Kidney (tissue), 14 donors: ENCODE results near the gene PPIL1. TPM values are rescaled to one million over a fixed set of nuclear protein-coding genes. Genes with fewer than 3 reads are reported as not detected.

Experiments used
- DNase-seq, 5 donors: peaks; one replicate each; pipeline ENCODE4 v3.0.0-alpha.2; 2013 to 2020
- FAIRE-seq: peaks from 2 replicates; lab custom pipeline; 2012; peaks lifted over from hg19 to GRCh38; lab: Jason Lieb, UNC
- H3K27ac ChIP-seq, 2 donors: one replicate each; pipeline ENCODE4 v1.7.0; 2013; ENCODE audit warnings: low read depth in 2 of 2, low read length in 2 of 2, inconsistent platforms in 1 of 2
- H3K27me3 ChIP-seq: one replicate; pipeline ENCODE4 v1.7.1; 2013; ENCODE audit warnings: low read length, inconsistent platforms; ENCODE audit not compliant: control insufficient read depth, insufficient read depth
- H3K36me3 ChIP-seq, 3 donors: one replicate each; pipeline versions ENCODE4 v1.7.0 to v1.7.1; 2013; ENCODE audit warnings: low read length in 3 of 3, control low read depth in 1 of 3, inconsistent platforms in 1 of 3; ENCODE audit not compliant: insufficient read depth in 3 of 3, control insufficient read depth in 2 of 3
- H3K4me1 ChIP-seq, 3 donors: one replicate each; pipeline versions ENCODE4 v1.7.0 to v1.7.1; 2013; ENCODE audit warnings: low read length in 3 of 3, inconsistent platforms in 1 of 3, low read depth in 1 of 3; ENCODE audit not compliant: control insufficient read depth in 2 of 3, insufficient read depth in 2 of 3
- H3K4me3 ChIP-seq, 3 donors: one replicate each; pipeline versions ENCODE4 v1.7.0 to v1.8.1; 2013; ENCODE audit warnings: low read length in 3 of 3, control low read depth in 1 of 3, inconsistent platforms in 1 of 3
- H3K9ac ChIP-seq, 3 donors: one replicate each; pipeline versions ENCODE4 v1.7.0 to v1.7.1; 2013; ENCODE audit warnings: low read length in 3 of 3, control low read depth in 1 of 3, inconsistent platforms in 1 of 3
- H3K9me3 ChIP-seq, 3 donors: one replicate each; pipeline versions ENCODE4 v1.7.0 to v1.7.1; 2013; ENCODE audit warnings: low read length in 3 of 3, control low read depth in 1 of 3, inconsistent platforms in 1 of 3; ENCODE audit not compliant: control insufficient read depth in 2 of 3, insufficient read depth in 1 of 3
- CTCF ChIP-seq: IDR thresholded peaks from 3 replicates; pipeline ENCODE4 v1.5.1; 2012; ENCODE audit warnings: mild to moderate bottlenecking, moderate library complexity, borderline replicate concordance; ENCODE audit not compliant: insufficient read depth; ENCODE audit errors: extremely low read depth
- intact Hi-C: fragments of 100-400 bp; cut with DNase I; formaldehyde crosslinking; loops from one replicate; pipeline ENCODE4 v1.11.1; 2022
- polyA plus RNA-seq: library from polyadenylated mRNA; stranded (reverse); fragments of 350-450 nt; fragmentation: Illumina TruSeq; extraction: RNeasy Lipid Tissue Mini Kit (QIAGEN cat#74804); gene quantifications from one replicate; pipeline ENCODE4 v1.2.3, GENCODE V29; 2014; ENCODE audit warnings: low read depth, low replicate concordance; ENCODE audit not compliant: insufficient read depth
- total RNA-seq: library from RNA; stranded (reverse); fragmentation: NEBNext Ultra II Directional; extraction: Animal tissue kit (Norgen Biotek cat#: 25700); gene quantifications from one replicate; pipeline ENCODE4 v1.2.1, GENCODE V29; 2021
- donor health status: control.
- donor health status: control.
- donor health status: control.
- donor health status: control.
- donor health status: control.
- donor health status: DM: yes; HTN: yes; CAD: no.
- donor health status: Normal renal cell carcinoma (clear cell type).

PPIL1 gene
- total and polyA plus RNA-seq, 2 donors from 2014 or later: 21.3 to 40.1 TPM

- no peak overlapping the region for H3K4me3 ChIP-seq
- no peak for TF ChIP-seq CTCF
- intact Hi-C loops: no loop called here
- H3K9ac ChIP-seq: no peak overlapping the region
- H3K4me1 ChIP-seq: no peaks in the 10 kb centered on the region
- FAIRE-seq: no peak
- H3K36me3 ChIP-seq: peaks cover 0 to 11% (median 0%) of the 10 kb centered on the region in 3 donors
- no peak for DNase-seq
- H3K9me3 ChIP-seq: no peaks in the 10 kb centered on the region
- no peak overlapping the region for H3K27ac ChIP-seq
- H3K27me3 ChIP-seq: no peaks in the 10 kb centered on the region
These were observed 7.0 kb downstream of the PPIL1 start for GRCh38 chr6:36867471-36868224.

- H3K9me3 ChIP-seq: no peaks in the 10 kb centered on the region
- no peak overlapping the region for H3K9ac ChIP-seq
- no peak overlapping the region for H3K4me3 ChIP-seq
- DNase-seq (no peak), FAIRE-seq (no peak)
- peak overlapping the region in 1 of 2 donors; percentile 13 for H3K27ac ChIP-seq
- no peaks in the 10 kb centered on the region for H3K27me3 ChIP-seq
- peaks cover 0 to 11% (median 4%) of the 10 kb centered on the region in 3 donors for H3K36me3 ChIP-seq
- TF ChIP-seq CTCF: no peak
- intact Hi-C loops: no loop called here
- H3K4me1 ChIP-seq: no peaks in the 10 kb centered on the region
These were observed 8.8 kb downstream of the PPIL1 start for GRCh38 chr6:36865835-36866234.

DNA sequence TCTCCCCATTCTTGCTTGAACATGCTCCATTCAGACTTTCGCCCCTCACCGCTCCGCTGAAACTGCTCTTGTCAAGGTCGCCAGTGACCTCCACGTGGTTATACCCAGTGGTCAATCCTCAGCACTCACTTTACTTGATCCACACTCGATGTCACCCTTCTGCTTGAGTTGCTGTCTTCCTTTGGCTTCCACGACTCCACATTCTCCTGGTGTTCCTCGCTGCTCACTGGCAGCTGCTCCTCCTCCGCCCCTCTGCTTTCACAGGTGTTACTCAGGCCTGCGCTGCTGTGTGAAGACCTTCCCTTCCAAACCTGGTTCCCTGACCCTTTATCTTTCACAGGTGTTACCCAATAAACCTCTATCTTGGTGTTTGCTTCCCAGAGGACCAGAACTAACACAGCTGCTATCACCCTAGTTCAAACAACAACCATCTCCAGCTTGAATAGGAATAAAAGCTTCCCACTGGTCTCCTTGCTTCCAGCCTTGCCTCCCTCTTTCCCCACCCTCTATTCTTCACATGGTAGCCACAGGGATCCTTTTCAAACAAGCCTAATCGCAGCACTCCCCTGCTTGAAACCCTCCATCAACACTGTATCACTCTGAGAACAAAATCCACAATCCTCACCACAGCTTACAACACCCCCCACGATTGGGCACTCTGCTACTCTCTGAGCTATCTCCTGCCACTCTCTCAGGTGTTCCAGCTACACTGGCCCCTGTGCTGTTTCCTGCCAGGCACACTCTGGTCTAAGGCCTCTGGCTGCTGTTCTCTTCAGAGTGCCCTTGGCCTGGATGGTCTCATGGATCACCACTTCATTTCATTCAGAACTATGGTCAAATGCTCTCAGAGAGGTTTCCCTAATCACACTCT lies 10.7 kb downstream of the PPIL1 start:
- H3K27ac ChIP-seq: no peak overlapping the region
- H3K4me1 ChIP-seq: peaks cover 0 to under 1% (median 0%) of the 10 kb centered on the region in 3 donors
- H3K9ac ChIP-seq: no peak overlapping the region
- DNase-seq: no peak
- H3K36me3 ChIP-seq: peaks cover 0 to 8% (median 4%) of the 10 kb centered on the region in 3 donors
- no peaks in the 10 kb centered on the region for H3K27me3 ChIP-seq
- FAIRE-seq: no peak
- intact Hi-C loops: no loop called here
- H3K4me3 ChIP-seq: no peak overlapping the region
- TF ChIP-seq CTCF: no peak
- H3K9me3 ChIP-seq: no peaks in the 10 kb centered on the region
